IMR-90 (cell line): Measurements from ENCODE around the gene HRH3. TPM values are rescaled to one million over a fixed set of nuclear protein-coding genes. Genes with fewer than 3 reads are reported as not detected.

Experiments
- ATAC-seq: fragments of 200-7000 bp; cut with Tn5 transposase; 2 replicates; pipeline ENCODE4 v1.9.1; 2020; ENCODE audit warnings: low read depth, mild to moderate bottlenecking, moderate library complexity
- BruUV-seq: library from RNA; stranded (reverse); fragments of 400-500 nt; replicated peaks from 2 replicates; lab custom pipeline; 2021; lab: Mats Ljungman, UMichigan
- CTCF ChIA-PET: fragments of 300-600 bp; formaldehyde crosslinking; extraction: SDS; loops from one replicate; lab custom pipeline; 2021; ENCODE audit warnings: antibody characterized with exemption; lab: Yijun Ruan, JAX
- POLR2A ChIA-PET: fragments of 300-600 bp; sonication (Branson Sonifier 250); formaldehyde crosslinking; loops from one replicate; lab custom pipeline; 2022; ENCODE audit warnings: antibody characterized with exemption; ENCODE audit not compliant: unreplicated experiment; lab: Charles Lee
- DNase-seq: peaks from one replicate; pipeline ENCODE4 v3.0.0; 2013
- H2AFZ ChIP-seq: replicated peaks from 2 replicates; pipeline ENCODE3; 2013; ENCODE audit warnings: low read length, mild to moderate bottlenecking; ENCODE audit not compliant: poor library complexity
- H2AK5ac ChIP-seq: 2 replicates; pipeline ENCODE4 v1.6.1; 2013; ENCODE audit warnings: low read depth, low read length, inconsistent platforms
- H2AK9ac ChIP-seq: replicated peaks from 2 replicates; pipeline ENCODE3; 2013; ENCODE audit warnings: mild to moderate bottlenecking, low read depth, low read length, moderate library complexity; ENCODE audit not compliant: poor library complexity
- H2BK120ac ChIP-seq: 2 replicates; pipeline ENCODE4 v1.6.1; 2013; ENCODE audit warnings: low read depth, low read length, inconsistent platforms
- H2BK15ac ChIP-seq: 3 replicates; pipeline ENCODE4 v1.6.1; 2013; ENCODE audit warnings: low read depth, low read length, inconsistent platforms
- H2BK20ac ChIP-seq: 2 replicates; pipeline ENCODE4 v1.6.1; 2013; ENCODE audit warnings: low read depth, mild to moderate bottlenecking, inconsistent platforms, low read length, moderate library complexity
- H2BK5ac ChIP-seq: 2 replicates; pipeline ENCODE4 v1.6.1; 2013; ENCODE audit warnings: mild to moderate bottlenecking, low read depth, low read length, inconsistent platforms; ENCODE audit not compliant: poor library complexity, severe bottlenecking
- H3K14ac ChIP-seq: replicated peaks from 2 replicates; pipeline ENCODE4 v1.6.1; 2013; ENCODE audit warnings: low read depth, low read length, inconsistent platforms
- H3K18ac ChIP-seq: 2 replicates; pipeline ENCODE4 v1.6.1; 2013; ENCODE audit warnings: low read depth, low read length, control low read depth
- H3K23ac ChIP-seq: 2 replicates; pipeline ENCODE4 v1.6.1; 2013; ENCODE audit warnings: low read depth, low read length, inconsistent platforms
- H3K27ac ChIP-seq: 2 replicates; pipeline ENCODE4 v1.5.1; 2013; ENCODE audit warnings: mild to moderate bottlenecking, control low read depth, low read length; ENCODE audit not compliant: insufficient read depth
- H3K27me3 ChIP-seq: 2 replicates; pipeline ENCODE4 v1.6.1; 2013; ENCODE audit warnings: low read length; ENCODE audit not compliant: control insufficient read depth, insufficient read depth
- H3K36me3 ChIP-seq: 2 replicates; pipeline ENCODE4 v1.6.1; 2013; ENCODE audit warnings: low read length, mixed read lengths; ENCODE audit not compliant: control insufficient read depth, insufficient read depth
- H3K4ac ChIP-seq: 2 replicates; pipeline ENCODE4 v1.6.1; 2013; ENCODE audit warnings: low read depth, low read length, inconsistent platforms
- H3K4me1 ChIP-seq: 2 replicates; pipeline ENCODE4 v1.6.1; 2013; ENCODE audit warnings: low read length, mixed read lengths; ENCODE audit not compliant: control insufficient read depth, insufficient read depth
- H3K4me2 ChIP-seq: 2 replicates; pipeline ENCODE4 v1.6.1; 2013; ENCODE audit warnings: low read depth, mild to moderate bottlenecking, control low read depth, low read length, moderate library complexity
- H3K4me3 ChIP-seq: 2 replicates; pipeline ENCODE4 v1.5.1; 2013; ENCODE audit warnings: low read depth, mild to moderate bottlenecking, control low read depth, low read length, moderate library complexity; ENCODE audit not compliant: insufficient read depth
- H3K56ac ChIP-seq: 2 replicates; pipeline ENCODE4 v1.6.1; 2013; ENCODE audit warnings: low read length, inconsistent platforms; ENCODE audit not compliant: insufficient read depth; ENCODE audit errors: extremely low read depth
- H3K79me1 ChIP-seq, 2 experiments: 2 replicates each; pipeline ENCODE4 v1.6.1; 2013; ENCODE audit warnings: low read length in 2 of 2, inconsistent platforms in 1 of 2, low read depth in 1 of 2
- H3K9ac ChIP-seq: 2 replicates; pipeline ENCODE4 v1.6.1; 2013; ENCODE audit warnings: low read depth, low read length, control low read depth
- H3K9me1 ChIP-seq: 2 replicates; pipeline ENCODE4 v1.6.1; 2013; ENCODE audit warnings: low read length, inconsistent platforms; ENCODE audit not compliant: insufficient read depth
- H3K9me3 ChIP-seq: 2 replicates; pipeline ENCODE4 v1.6.1; 2013; ENCODE audit warnings: low read length; ENCODE audit not compliant: control insufficient read depth, insufficient read depth
- H4K20me1 ChIP-seq: 2 replicates; pipeline ENCODE4 v1.6.1; 2013; ENCODE audit warnings: low read length, inconsistent platforms; ENCODE audit not compliant: insufficient read depth
- H4K5ac ChIP-seq: 2 replicates; pipeline ENCODE4 v1.6.1; 2013; ENCODE audit warnings: mild to moderate bottlenecking, low read depth, low read length, control low read depth
- H4K8ac ChIP-seq, 2 experiments: 2 replicates each; pipeline ENCODE4 v1.6.1; 2013; ENCODE audit warnings: low read depth in 2 of 2, low read length in 2 of 2, control low read depth in 1 of 2, inconsistent platforms in 1 of 2
- H4K91ac ChIP-seq: 2 replicates; pipeline ENCODE4 v1.6.1; 2013; ENCODE audit warnings: low read depth, low read length, inconsistent platforms; ENCODE audit not compliant: insufficient read depth
- BHLHE40 ChIP-seq: fragments of 150-350 bp; IDR thresholded peaks from 2 replicates; pipeline ENCODE4 v1.6.1; 2016; ENCODE audit warnings: mild to moderate bottlenecking, low read depth, low read length
- CEBPB ChIP-seq: IDR thresholded peaks from 2 replicates; pipeline ENCODE4 v1.6.1; 2012; ENCODE audit warnings: low read depth, low read length, improper control_type of control experiment
- CHD1 ChIP-seq: IDR thresholded peaks from 2 replicates; pipeline ENCODE4 v1.6.1; 2012; ENCODE audit warnings: low read depth, low read length, improper control_type of control experiment
- FOS ChIP-seq: fragments of 150-350 bp; IDR thresholded peaks from 2 replicates; pipeline ENCODE4 v1.6.1; 2016; ENCODE audit warnings: low read depth, low read length
- MAFK ChIP-seq: IDR thresholded peaks from 2 replicates; pipeline ENCODE4 v1.6.1; 2012; ENCODE audit warnings: low read depth, low read length, improper control_type of control experiment
- MAZ ChIP-seq: IDR thresholded peaks from 2 replicates; pipeline ENCODE4 v1.6.1; 2012; ENCODE audit warnings: low read depth, mild to moderate bottlenecking, low read length, improper control_type of control experiment, moderate library complexity, borderline replicate concordance
- NFE2L2 ChIP-seq: fragments of 150-350 bp; IDR thresholded peaks from 2 replicates; pipeline ENCODE4 v1.6.1; 2016; ENCODE audit warnings: low read depth, mild to moderate bottlenecking, low read length
- POLR2A ChIP-seq: IDR thresholded peaks from 2 replicates; pipeline ENCODE4 v1.6.1; 2012; ENCODE audit warnings: mild to moderate bottlenecking, low read depth, low read length
- RAD21 ChIP-seq: IDR thresholded peaks from 2 replicates; pipeline ENCODE4 v1.6.1; 2012; ENCODE audit warnings: low read length, improper control_type of control experiment
- RCOR1 ChIP-seq: IDR thresholded peaks from 2 replicates; pipeline ENCODE4 v1.6.1; 2012; ENCODE audit warnings: mild to moderate bottlenecking, low read length, improper control_type of control experiment; ENCODE audit not compliant: insufficient replicate concordance
- RFX5 ChIP-seq: IDR thresholded peaks from 2 replicates; pipeline ENCODE4 v1.8.0; 2012; ENCODE audit warnings: low read depth, mild to moderate bottlenecking, low read length, moderate library complexity
- SMC3 ChIP-seq: fragments of 150-350 bp; IDR thresholded peaks from 2 replicates; pipeline ENCODE4 v1.6.1; 2016; ENCODE audit warnings: low read depth, mild to moderate bottlenecking, antibody characterized with exemption, low read length, moderate library complexity
- WGBS, 2 experiments: methylation state at CpG; one replicate each; pipeline versions ENCODE4 v1.1.5 to v1.1.7; 2013; ENCODE audit warnings: missing lambda C conversion rate in 2 of 2; ENCODE audit not compliant: insufficient read length in 1 of 2; ENCODE audit errors: extremely low coverage in 2 of 2; 5-methylcytosine and 5-hydroxymethylcytosine counted together
- dilution Hi-C: fragments of 300-500 bp; cut with HindIII; formaldehyde crosslinking; loops from one replicate; pipeline ENCODE4 v1.14.3; 2018; ENCODE audit warnings: low sequenced_read_pairs; ENCODE audit not compliant: unreplicated experiment
- in situ Hi-C: fragments of 300-500 bp; cut with MboI; formaldehyde crosslinking; loops from 3 replicates; pipeline ENCODE4 v1.14.3; 2019; ENCODE audit warnings: low sequenced_read_pairs, inconsistent platforms, mixed read lengths
- intact Hi-C: fragments of 100-400 bp; cut with micrococcal nuclease; formaldehyde crosslinking; loops from 2 replicates; pipeline ENCODE4 v1.10.0; 2022
- polyA plus RNA-seq, 3 experiments: library from polyadenylated mRNA; depleted of rRNA; stranded (reverse); fragments of >200 nt; gene quantifications; 2 replicates each; pipeline ENCODE4 v1.2.3, GENCODE V29; 2012; ENCODE audit warnings: low replicate concordance in 1 of 3
- total RNA-seq: library from RNA; depleted of rRNA; stranded (reverse); fragments of >200 nt; gene quantifications from 2 replicates; pipeline ENCODE4 v1.2.3, GENCODE V29; 2012
- TF ChIP-seq, protein P1 (sequence below): fragments of 150-350 bp; IDR thresholded peaks from 2 replicates; pipeline ENCODE4 v1.6.1; 2017; ENCODE audit warnings: mild to moderate bottlenecking, antibody characterized with exemption, low read length, low read depth
- TF ChIP-seq, protein P2 (sequence below): fragments of 150-350 bp; IDR thresholded peaks from 2 replicates; pipeline ENCODE4 v1.6.1; 2016; ENCODE audit warnings: low read depth, mild to moderate bottlenecking, low read length, moderate library complexity, borderline replicate concordance
- TF ChIP-seq, protein P3 (sequence below): conservative IDR thresholded peaks from 2 replicates; pipeline ENCODE4 v1.5.1; 2012; ENCODE audit warnings: mild to moderate bottlenecking, low read depth, low read length, improper control_type of control experiment

Gene HRH3
- total and polyA plus RNA-seq, 2 of the 4 experiments (the other 2 are of a cell fraction): not detected

DNA sequence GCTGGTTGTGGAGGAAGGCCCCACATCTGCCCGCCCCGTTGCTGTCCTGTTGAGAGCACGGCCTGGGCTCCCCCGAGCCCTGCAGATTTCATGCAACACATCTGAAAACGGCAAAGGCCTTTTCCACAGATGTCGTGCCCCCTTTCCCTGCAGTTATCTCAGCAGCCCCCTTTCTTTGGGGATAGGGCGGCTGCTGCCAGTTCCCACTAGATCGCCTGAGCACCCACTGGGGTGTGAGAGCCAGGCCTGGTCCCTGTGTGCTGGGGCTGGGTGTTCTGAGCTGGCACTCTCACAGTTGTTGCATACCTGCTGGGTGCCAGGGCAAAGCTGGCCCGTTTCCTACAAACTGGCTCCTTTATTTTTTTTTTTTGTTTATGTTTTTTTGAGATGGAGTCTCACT lies 49.5 kb downstream of the HRH3 start:
- Histone ChIP-seq H3K36me3 (peaks cover 36% of the 10 kb centered on the region), H3K9me3 (no peaks in the 10 kb centered on the region), H3K4me1 (no peaks in the 10 kb centered on the region; the same call in 1 of the 2 replicates), H2BK15ac (no peak overlapping the region), H3K23ac (no peak overlapping the region), H3K14ac (no peak overlapping the region), H3K4ac (no peak overlapping the region), H3K79me1 (peaks cover 2 to 6% of the 10 kb centered on the region in 2 experiments; a peak in 2 of 4 replicates), H3K18ac (no peak overlapping the region), H4K91ac (no peak overlapping the region), H4K5ac (no peak overlapping the region), H2BK120ac (no peak overlapping the region), H3K9ac (no peak overlapping the region), H2BK5ac (no peak overlapping the region), H2BK20ac (no peak overlapping the region), H3K4me2 (no peak overlapping the region), H3K27me3 (no peaks in the 10 kb centered on the region), H3K56ac (no peak overlapping the region), H4K8ac (no peak overlapping the region), H4K20me1 (no peaks in the 10 kb centered on the region), H3K9me1 (0 out of 2 replicates have a peak, but pooled peaks cover 5% of the 10 kb centered on the region), H2AK5ac (no peak overlapping the region), H3K4me3 (no peak overlapping the region), H2AFZ (no peak overlapping the region), H2AK9ac (no peak overlapping the region), H3K27ac (no peak overlapping the region)
- CTCF ChIA-PET: no interaction called here
- ATAC-seq: no peak
- POLR2A ChIA-PET: no interaction called here
- DNase-seq: no peak
- intact Hi-C loops: no loop called here
- TF ChIP-seq SMC3 (no peak), RCOR1 (no peak), RAD21 (no peak), FOS (no peak), POLR2A (no peak), CEBPB (no peak), BHLHE40 (no peak), RFX5 (no peak), MAZ (no peak), CHD1 (no peak), MAFK (no peak), NFE2L2 (no peak)
- TF ChIP-seq, protein P1, sequence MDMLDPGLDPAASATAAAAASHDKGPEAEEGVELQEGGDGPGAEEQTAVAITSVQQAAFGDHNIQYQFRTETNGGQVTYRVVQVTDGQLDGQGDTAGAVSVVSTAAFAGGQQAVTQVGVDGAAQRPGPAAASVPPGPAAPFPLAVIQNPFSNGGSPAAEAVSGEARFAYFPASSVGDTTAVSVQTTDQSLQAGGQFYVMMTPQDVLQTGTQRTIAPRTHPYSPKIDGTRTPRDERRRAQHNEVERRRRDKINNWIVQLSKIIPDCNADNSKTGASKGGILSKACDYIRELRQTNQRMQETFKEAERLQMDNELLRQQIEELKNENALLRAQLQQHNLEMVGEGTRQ: no peak
- TF ChIP-seq, protein P2, sequence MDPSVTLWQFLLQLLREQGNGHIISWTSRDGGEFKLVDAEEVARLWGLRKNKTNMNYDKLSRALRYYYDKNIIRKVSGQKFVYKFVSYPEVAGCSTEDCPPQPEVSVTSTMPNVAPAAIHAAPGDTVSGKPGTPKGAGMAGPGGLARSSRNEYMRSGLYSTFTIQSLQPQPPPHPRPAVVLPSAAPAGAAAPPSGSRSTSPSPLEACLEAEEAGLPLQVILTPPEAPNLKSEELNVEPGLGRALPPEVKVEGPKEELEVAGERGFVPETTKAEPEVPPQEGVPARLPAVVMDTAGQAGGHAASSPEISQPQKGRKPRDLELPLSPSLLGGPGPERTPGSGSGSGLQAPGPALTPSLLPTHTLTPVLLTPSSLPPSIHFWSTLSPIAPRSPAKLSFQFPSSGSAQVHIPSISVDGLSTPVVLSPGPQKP: no peak
- TF ChIP-seq, protein P3, sequence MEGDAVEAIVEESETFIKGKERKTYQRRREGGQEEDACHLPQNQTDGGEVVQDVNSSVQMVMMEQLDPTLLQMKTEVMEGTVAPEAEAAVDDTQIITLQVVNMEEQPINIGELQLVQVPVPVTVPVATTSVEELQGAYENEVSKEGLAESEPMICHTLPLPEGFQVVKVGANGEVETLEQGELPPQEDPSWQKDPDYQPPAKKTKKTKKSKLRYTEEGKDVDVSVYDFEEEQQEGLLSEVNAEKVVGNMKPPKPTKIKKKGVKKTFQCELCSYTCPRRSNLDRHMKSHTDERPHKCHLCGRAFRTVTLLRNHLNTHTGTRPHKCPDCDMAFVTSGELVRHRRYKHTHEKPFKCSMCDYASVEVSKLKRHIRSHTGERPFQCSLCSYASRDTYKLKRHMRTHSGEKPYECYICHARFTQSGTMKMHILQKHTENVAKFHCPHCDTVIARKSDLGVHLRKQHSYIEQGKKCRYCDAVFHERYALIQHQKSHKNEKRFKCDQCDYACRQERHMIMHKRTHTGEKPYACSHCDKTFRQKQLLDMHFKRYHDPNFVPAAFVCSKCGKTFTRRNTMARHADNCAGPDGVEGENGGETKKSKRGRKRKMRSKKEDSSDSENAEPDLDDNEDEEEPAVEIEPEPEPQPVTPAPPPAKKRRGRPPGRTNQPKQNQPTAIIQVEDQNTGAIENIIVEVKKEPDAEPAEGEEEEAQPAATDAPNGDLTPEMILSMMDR: no peak
- in situ Hi-C loops: no loop called here
- BruUV-seq: no TSS peak
- 100% methylated on average over 4 of the region's 9 CpGs; no CpG with 5 or more reads in 1 of the 2 experiments for WGBS, 2 experiments
- dilution Hi-C loops: no loop called here
